Activated gamma-delta T cell treated with anti-CD3 and anti-CD28 coated beads, Interleukin-2, amount 50 U/mL, for 16 hours (primary cell): ENCODE measurements around the gene COPS7B.
"Not testable (repeated sequence)": the region's sequence is repeated elsewhere in the genome, so short reads cannot be mapped to it uniquely, and the experiment has no call there.

Source experiments
- DNase-seq: peaks from one replicate; pipeline ENCODE4 v3.0.0-alpha.2; 2020; ENCODE audit warnings: low read depth

COPS7B gene

DNA sequence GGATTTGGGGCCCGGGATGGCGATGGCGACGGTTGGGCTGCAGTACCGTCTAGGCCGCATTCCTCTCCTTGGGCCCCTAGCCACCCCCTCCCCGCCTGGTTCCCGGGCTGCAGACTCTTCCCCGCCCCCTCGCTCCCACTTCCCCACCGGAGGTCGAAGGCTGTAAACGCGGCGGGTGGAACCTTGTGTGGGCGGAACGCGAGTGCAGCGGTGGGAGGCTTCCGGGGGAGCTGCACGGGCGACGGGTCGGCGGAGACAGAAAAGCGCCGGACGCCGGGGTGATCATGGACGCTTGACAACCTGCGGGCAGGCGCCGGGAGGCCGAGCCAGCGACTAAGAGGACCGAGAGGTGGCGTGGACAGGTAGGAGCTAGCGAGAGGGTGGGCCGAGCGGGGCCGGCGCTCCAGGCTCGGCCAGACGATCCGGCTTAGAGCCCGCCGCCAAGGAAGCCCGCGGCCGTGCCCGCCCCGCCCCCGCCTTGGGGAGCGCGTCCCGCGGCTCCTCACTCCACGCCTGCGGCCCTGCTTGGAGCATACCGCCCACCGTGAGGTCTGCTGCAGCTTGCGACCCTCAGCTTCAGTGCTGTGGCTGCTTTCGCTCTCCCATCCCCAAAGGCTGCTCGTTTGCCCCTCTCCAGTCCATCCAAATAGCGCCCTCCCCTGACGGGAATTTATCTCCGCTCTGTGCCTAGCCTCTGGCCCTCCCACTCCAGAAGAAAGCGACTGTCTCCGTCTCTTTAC lies at the start of gene COPS7B:
COPS7B (plus strand) TSS at position 269 of the 740 bp plus-strand sequence. CDS start 2,126 bp downstream, outside the sequence.
- peak; percentile 69 for DNase-seq

DNA sequence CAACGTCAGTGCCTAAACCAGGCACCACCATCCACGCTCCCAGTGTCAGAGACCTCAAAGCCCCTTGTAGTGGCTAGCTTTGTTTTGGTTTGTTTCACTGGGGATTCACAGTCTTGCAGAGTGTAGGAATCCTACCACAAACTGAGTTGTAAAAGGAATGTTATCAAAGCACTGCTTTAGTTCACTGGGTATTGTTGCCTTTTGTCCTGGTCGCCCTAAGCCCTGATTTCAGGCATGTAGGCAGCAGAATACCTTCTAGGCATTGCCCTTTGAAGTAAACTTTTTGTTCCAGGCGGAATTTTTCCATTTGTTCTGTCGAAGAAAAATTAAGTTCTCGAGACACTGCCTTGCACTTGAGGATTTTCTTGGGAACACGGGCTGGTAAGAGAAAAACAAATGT lies 48.5 kb upstream of the COPS7B start:
- DNase-seq = no peak

DNA sequence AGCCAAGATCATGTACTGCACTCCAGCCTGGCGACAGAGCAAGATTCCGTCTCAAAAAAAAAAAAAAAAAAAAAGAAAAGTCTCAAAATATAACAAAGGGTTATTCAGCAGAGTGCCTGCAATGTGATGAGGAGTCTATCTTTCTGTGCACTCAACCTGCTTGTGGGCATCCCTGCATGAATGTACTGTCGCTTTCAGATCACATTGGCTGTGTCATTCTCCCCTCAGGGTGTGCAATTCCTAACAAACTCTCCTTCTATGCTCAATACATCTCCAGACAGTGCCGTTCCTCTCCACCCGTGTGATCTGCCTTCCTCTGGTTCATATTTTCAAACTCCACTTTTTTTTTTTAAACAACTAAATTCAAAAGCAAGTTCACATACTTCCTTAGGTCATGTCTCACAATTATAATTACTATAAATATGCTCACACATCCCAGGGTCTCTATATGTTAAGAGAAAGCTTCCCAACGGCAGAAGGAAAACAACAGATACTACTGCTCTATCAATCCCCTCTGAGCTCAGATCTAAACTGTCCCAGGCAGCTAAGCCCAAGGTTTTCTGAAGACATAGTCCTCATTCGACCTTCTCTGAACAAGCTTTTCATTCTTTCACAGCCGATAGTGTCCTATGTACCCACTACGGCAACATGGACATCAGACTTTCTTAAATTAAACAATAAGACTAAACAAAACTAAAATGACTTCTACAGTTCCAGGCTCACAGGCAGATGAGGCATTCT lies 42.7 kb upstream of the COPS7B start:
- DNase-seq = no peak

DNA sequence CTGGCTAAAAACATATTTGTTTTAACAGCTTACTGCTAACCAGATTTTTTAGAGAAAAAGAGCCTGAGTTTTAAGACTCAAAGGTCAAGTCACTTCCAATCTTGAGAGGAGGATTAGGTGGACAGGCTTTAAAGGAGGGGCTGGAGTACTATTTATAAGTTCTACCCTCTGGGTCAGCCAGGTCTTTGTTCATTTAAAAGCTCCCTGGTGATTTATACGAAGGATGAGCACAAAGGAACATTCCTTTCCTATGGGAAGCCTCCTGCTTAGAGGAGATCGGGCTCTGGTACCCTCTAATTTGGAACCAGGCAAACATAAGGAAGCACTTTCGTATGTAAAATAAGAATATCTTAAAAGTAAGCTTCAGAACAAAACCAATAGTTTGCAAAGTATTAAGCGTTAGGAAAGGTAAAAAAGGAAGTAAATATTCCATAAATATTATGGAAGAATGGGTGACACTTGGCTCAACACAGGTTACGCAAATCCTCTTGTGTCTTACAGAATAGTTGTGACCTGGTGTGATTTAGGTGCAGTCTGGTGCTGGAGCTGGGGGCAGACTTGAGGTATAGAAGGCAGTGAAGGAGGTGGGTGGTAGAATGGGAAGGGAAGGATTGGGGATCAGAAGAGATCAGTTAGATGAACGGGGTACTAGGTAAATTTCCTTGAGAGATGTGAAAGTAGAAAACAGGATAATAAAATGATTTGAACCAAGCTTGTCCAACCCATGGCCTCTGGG lies 40.8 kb upstream of the COPS7B start:
- DNase-seq = no peak

DNA sequence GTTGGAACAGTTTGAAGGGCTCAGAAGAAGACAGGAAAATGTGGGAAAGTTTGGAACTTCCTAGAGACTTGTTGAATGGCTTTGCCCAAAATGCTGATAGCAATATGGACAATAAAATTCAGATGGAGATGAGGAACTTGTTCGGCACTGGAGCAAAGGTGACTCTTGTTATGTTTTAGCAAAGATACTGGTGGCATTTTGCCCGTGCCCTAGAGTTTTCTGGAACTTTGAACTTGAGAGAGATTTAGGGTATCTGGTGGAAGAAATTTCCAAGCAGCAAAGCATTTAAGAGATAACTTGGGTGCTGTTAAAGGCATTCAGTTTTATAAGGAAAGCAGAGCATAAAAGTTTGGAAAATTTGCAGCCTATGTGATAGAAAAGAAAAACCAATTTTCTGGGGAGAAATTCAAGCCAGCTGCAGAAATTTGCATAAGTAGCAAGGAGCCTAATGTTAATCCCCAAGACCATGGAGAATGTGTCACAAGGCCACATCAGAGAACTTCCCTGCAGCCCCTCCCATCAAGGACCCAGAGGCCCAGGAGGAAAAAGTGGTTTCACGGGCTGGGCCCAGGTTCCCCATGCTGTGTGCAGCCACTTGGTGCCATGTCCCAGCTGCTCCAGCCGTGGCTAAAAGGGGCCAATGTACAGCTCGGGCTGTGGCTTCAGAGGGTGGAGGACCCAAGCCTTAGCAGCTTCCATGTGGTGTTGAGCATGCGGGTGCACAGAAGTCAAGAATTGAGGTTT lies 37.9 kb upstream of the COPS7B start:
- not testable (repeated sequence) for DNase-seq

DNA sequence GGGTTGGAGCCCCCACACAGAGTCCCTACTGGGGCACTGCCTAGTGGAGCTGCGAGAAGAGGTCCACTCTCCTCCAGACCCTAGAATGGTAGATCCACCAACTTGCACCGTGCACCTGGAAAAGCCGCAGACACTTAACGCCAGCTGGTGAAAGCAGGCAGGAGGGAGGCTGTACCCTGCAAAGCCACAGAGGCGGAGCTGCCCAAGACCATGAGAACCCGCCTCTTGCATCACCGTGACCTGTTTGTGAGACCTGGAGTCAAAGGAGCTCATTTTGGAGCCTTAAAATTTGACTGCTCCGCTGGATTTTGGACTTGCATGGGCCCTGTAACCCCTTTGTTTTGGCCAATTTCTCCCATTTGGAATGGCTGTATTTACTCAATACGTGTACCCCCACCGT lies 37.2 kb upstream of the COPS7B start:
- DNase-seq = not testable (repeated sequence)

DNA sequence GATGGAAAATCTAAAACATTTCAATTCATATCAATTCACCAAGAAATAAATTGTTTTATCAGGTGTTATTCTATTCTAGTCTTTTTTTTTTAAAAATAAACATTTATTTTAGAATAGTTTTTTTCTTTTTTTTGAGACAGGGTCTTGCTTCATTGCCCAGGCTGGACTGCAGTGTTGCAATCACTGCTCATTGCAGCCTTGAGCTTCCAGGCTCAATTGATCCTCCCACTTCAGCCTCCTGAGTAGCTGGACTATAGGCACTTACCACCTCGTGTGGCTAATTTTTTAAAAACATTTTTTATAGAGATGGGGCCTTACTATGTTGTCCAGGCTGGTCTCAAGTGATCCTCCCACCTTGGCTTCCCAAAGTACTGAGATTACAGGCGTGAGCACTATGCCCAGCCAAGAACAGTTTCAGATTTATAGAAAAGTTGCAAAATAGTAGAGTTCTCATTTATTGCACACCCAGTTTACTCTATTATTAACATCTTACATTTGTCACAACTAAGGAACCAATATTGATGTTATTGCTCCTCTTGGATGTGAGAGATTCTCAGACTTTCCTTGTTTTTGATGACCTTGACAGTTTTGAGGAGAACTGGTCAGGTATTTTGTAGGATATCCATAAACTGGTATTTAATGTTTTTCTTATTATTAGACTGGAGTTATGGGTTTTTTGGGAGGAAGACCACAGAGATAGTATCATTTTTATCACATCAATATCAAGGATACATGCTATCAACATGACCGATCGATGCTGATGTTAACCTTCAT lies 35.0 kb upstream of the COPS7B start:
- DNase-seq = no peak

DNA sequence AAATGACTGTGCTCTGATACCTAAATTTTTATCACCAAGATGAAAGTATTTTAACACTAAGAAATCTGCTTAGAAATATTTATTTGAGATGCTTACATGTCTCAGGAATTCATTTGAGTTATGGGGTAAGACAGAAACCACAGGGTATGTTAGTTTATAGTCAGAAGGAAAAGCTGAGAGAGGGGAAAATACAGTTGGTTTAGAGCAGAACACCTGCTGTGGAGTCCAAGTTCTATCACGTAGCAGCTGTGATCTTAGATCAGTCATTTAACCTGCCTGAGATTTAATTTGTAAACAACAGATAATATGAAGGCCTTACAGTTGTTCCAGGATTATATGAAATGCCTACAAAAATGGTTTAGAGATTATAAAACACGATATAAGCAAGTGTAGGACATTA lies 34.2 kb upstream of the COPS7B start:
- DNase-seq = no peak

DNA sequence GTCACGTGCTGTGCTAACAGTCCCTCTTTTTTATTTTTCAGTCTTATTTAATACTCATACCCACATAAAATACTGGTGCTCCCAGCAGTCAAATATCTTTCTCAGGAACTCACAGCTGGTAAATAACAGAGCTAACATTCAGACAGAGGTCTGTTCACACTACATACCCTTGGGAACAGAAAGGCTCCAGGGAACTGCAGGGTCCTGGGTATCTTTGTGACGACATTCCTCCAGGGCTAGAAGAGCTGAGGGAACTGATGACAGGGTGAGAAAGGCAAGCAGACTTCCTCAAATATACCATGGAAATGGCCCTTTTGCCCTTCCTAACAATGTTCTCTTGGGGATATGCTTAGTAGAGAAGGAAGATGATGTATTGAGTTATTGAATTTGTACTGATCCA lies 24.5 kb upstream of the COPS7B start:
- DNase-seq = no peak

DNA sequence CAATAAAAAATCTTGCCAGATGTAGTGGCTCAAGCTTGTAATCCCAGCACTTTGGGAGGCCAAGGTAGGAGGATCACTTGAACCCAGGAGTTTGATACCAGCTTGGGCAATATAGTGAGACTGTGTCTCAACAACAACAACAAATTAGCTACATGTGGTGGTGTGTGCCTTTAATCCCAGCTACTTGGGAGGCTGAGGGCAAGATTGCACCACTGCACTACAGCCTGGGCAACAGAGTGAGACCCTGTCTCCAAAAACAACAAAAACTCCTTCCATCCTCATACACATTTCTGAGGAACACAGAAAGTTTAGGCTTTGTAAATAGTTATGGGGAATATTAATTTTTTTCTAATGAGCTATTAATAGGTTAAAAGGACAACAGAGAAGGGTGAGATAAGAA lies 22.1 kb upstream of the COPS7B start:
- DNase-seq = no peak

DNA sequence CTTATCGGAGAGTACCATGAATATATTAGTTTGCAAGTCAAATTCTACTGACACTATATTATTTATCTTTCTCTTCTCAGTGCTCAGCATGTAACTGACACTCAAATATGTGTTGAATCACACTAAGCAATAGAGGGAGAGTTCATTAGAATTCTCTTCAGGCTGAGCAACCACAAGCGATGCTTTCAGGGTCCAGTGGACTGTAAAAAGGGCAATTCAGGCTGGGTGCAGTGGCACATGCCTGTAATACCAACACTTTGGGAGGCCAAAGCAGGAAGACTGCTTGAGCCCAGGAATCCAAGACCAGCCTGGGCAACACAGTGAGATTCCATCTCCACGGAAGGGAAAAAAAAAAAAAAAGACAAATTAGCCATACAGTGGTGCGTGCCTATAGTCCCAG lies 21.5 kb upstream of the COPS7B start:
- DNase-seq = no peak

DNA sequence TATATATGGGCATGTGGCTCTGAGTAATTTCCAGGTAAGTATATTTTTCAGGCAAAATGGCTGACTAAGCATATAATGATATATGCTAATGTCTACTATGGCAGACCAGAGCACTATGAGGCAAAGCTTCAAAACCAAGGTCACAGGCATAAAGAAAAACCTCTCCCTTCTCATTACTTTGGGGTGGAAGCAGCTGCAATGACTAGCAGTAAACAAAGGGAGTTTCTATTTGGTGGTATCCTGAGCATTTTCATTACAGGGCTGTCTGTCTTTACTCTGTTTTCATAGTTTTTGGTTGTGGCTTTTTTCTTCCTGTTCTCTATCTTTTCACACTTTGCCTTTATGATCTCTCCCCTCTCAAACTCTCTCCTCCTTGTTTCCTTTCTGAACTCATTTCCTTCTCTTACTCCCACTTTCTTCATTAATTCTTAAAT lies 20.7 kb upstream of the COPS7B start:
- DNase-seq = no peak

DNA sequence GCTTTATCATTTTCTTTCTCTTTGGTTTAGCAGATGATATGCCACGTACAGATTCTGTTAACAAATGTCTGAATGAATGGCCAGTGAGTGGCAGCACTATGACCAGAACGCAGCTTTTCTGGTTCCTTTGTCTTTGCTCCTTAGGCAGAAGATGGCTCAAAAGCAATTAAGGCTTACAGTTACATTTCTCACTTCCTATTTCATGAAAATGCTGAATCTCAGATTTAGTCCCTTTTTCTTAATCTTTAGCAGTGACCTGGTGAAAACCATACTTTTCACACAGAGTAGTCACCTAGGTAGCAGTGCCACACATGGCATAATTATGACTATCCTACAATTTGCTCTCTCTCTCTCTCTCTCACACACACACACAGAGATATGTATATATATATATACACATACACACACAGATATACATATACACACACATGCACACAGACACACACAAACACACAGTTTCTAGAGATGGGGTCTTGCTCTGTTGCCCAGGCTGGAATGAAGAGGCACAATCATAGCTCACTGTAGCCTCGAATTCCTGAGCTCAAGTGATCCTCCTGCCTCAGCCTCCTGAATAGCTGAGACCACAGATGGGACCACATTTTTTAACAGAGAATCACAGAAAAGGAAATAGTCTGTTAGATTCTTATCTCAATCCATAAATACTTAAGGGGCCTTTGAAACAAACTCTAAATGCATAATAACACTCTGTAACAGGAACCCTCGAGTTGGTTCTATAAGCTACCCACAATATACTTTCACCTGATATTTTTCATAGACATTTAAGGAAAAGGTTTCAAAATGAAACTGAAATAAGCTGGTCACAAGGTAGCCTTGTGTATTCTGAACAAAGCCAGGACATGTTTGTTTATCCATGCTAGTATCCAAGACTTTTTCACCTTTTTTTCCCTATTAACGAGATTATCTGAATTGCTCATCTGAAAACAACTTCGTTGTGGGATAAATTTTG lies 16.8 kb upstream of the COPS7B start:
- no peak for DNase-seq

DNA sequence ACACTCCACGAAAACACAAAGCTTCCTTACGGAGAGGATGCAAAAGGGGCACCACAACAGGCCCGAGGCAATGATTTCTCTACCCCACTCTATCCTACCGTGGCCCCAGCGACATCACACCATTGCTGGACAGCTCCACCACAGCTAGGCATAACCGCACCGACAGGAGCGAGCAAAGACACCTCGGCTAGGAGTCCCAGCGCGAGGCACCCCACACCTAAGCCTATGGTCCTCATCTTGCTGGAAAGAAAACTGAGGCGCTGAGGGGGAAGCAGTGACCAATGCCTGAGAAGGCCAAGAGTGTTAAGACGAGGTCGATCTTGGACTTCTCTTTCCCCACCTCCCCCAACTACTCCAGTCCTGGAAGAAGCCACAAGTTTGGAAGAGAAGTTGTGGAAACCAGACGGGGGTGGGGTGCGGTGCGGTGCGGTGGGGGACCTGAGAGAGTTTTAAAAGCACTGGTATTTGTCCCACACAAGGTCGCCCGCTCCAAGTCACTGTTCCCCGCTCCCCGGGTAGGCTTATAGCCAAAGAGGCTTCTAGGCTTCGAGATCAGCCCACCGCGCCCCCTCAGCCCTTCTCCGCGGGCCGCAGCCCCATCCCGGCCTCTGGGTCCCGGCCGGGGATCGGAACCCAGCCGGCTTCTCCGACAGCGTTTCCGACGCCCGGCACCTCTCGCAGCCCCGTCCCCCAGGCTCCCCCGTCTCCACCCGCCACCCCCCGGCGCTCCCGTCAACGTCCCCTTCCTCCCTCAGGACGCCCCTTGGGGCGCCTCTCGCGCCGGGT lies 5.9 kb upstream of the COPS7B start:
- DNase-seq = no peak

DNA sequence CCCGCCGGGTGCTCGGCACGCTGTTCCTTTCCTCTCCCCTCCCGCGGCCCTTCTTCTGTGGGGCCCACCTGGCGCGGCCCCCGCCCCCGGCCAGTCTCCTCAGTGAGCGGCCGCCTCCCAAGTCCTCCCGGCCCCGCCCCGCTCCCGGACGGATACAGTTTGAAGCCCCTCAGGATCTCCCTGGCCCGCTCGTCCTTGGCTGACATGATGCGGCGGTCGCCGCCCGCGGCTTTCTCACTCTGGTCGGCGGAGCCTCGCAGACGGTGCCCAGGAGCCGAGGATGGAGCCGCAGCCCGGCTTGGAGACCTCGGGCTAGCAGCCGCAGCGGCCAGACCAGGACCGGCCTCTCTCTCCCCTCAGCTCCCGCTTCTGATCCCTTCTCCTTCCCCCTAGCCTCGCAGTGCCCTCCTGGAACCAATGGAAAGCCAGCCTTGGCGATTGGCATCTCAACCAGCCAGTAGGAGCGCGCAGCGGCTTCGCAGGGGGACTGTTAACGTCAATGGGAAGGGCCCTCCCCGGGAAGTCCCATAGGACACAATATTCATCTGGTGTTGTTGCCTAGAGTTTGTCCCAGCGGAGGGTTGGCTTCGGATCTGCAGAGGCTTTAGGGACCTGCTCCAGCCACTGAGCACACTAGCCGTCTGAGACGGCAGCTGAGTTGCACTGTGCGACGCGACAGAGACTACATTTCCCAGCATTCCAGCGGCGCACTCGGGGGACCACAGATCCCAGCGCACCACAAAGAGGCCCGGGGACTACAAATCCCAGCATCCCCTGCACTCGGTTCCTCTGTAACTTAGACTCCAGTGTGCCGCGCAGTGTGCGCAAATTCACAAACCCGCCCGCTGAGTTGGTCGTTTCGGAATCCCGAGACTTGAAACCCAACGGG lies 5.1 kb upstream of the COPS7B start, which contains the start of gene PDE6D:
PDE6D (minus strand) TSS at position 374 of the 889 bp plus-strand sequence; CDS start at position 206, 168 bp downstream.
- peak; percentile 95 for DNase-seq

DNA sequence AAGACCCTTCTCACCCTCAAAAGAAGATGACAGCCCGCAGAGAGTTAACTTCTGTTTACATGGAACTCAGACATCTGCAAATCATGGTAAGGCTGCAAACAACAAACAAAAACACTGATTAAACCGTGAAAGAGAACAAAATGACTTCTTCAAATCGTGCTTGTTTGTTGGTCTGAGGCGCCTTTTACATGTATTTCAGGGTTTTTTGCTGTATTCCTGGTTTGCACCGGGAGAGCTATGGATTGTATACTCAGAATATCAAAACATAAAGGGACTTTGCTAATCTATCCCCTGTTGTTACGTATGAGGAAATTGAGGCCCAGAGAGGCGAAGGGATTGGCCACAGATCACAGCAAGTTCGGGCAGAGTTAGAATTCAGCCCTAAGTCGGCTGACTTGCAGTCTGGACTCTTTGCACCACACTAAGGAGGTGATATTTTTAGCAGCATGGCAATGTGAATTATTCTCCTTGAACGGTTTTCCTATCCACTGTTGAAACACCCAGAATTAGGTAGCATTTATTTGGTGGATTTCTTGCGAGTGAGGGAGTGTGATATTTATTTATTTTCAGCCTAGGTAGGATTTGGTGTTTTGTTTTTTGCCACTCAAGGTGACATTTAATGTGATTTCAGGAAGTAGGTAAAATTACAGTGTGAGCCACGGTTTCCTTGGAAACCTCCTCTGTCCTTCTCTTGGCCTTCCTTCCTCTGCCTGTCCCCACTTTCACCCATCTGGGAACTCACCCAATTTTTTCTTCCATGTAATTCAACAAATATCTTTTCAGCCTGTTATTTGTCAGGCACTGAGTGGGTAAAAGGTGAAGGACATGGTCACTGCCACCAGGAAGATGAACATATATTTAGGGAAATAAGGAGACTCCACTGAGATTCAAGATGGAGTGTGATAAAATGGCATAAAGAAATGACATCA lies 4.2 kb upstream of the COPS7B start:
- DNase-seq = no peak

DNA sequence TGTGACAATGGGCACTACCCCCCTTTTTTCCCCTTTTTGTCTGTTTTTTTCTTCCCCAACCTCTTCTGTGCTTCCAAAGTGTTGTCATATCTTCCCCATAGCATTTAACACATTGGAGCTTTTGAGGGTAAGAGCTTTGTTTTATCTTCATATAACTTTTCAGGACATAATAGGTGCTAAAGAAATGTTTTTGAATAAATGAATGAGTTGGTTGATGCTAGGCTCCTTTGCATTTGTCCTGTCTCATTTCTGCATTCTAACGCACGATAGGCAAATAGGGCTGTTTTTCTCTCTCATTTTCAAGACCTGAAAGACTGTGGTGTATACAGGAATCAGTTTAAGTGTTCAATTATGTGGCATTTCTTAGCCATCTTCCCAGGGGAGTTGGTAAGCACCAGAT lies 832 bp upstream of the COPS7B start:
- no peak for DNase-seq
